Amniotic epithelial cell (primary cell): ENCODE data around the gene IFT74.

Source experiments
- DNase-seq: peaks from one replicate; pipeline ENCODE4 v3.0.0-alpha.2; 2010; ENCODE audit warnings: low read depth

The IFT74 gene

GRCh38 chr9:26974927-26975326 lies 18.7 kb downstream of the IFT74 start:
- DNase-seq: no peak

GRCh38 chr9:26975728-26976707 lies 19.8 kb downstream of the IFT74 start:
- peak; percentile 31 for DNase-seq

GRCh38 chr9:26983340-26983739 lies 27.1 kb downstream of the IFT74 start:
- no peak for DNase-seq

- no peak for DNase-seq
These were observed 39.6 kb downstream of the IFT74 start for GRCh38 chr9:26995810-26996209.

GRCh38 chr9:27003426-27004077 lies 47.3 kb downstream of the IFT74 start:
- no peak for DNase-seq

GRCh38 chr9:27005491-27005890 lies 49.3 kb downstream of the IFT74 start, which contains the start of gene LRRC19:
Gene LRRC19 (minus strand): TSS chr9:27005672. CDS start chr9:26999694, 5,978 bp downstream.
- DNase-seq: no peak

GRCh38 chr9:27019589-27019988 lies 63.4 kb downstream of the IFT74 start:
- peak; percentile 14 for DNase-seq

- DNase-seq: no peak
These were observed 66.7 kb downstream of the IFT74 start for GRCh38 chr9:27022920-27023319.

GRCh38 chr9:27029186-27029585 lies 73.0 kb downstream of the IFT74 start:
- DNase-seq: no peak

- peak; percentile 42 for DNase-seq
These were observed 77.7 kb downstream of the IFT74 start for GRCh38 chr9:27033815-27034403.

GRCh38 chr9:27037499-27037898 lies 81.3 kb downstream of the IFT74 start:
- no peak for DNase-seq

- DNase-seq: no peak
These were observed 85.5 kb downstream of the IFT74 start for GRCh38 chr9:27041746-27042145.

GRCh38 chr9:27042476-27042875 lies 86.3 kb downstream of the IFT74 start:
- no peak for DNase-seq

GRCh38 chr9:27043176-27043575 lies 87.0 kb downstream of the IFT74 start:
- no peak for DNase-seq

GRCh38 chr9:27047136-27047535 lies 90.9 kb downstream of the IFT74 start:
- no peak for DNase-seq

- peak; percentile 68 for DNase-seq
These were observed 97.3 kb downstream of the IFT74 start for GRCh38 chr9:27053369-27054022.

- DNase-seq: no peak
These were observed 97.9 kb downstream of the IFT74 start for GRCh38 chr9:27054125-27054524.

GRCh38 chr9:27054841-27055240 lies 98.6 kb downstream of the IFT74 start:
- no peak for DNase-seq

GRCh38 chr9:27059412-27059811 lies 103.2 kb downstream of the IFT74 start:
- DNase-seq: peak; percentile 67

GRCh38 chr9:27059907-27060306 lies 103.7 kb downstream of the IFT74 start:
- peak; percentile 36 for DNase-seq

GRCh38 chr9:27065288-27065687 lies 109.1 kb downstream of the IFT74 start:
- DNase-seq: no peak
